GM12865 (cell line): Measurements from ENCODE around the gene SERPINB1.

ENCODE experiments used
- DNase-seq: peaks from one replicate; pipeline ENCODE4 v3.0.0; 2010; ENCODE audit warnings: low read depth
- H3K4me3 ChIP-seq: 2 replicates; pipeline ENCODE4 v1.5.1; 2011; ENCODE audit warnings: mild to moderate bottlenecking, low read depth, low read length, control low read depth
- TF ChIP-seq, protein P1 (sequence below): IDR thresholded peaks from 2 replicates; pipeline ENCODE4 v1.5.1; 2011; ENCODE audit warnings: low read length, control low read depth, low read depth, inconsistent platforms; ENCODE audit not compliant: insufficient read depth; ENCODE audit errors: missing control alignments

Gene SERPINB1

DNA sequence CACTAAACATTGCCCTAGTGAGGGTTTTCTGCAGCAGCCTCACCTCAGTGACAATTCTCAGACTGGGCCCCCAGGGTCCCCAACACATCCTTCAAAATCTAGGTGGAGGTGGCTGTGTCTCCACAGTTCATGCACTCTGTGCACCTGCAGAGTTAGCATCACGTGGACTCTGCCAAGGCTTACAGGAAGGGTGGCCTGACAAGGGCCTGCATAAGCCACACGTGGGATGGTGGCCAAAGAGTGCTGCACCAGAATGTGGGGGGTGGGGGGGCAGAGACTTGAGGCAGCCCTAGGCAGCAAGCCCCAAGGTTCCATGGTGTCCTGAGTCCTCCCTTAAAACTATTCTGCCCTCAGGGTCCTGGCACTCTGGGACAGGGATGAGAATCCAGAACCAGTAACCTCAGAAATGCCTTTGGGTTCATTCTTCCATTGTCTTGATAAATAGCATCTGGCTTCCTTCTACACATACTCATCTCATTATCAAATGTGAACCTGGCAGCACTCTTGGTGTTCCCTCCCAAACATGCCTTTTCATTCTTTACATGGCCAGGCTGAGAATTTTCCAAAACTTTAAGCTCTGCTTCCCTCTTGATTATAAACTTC is 1.6 kb upstream of the SERPINB1 start:
- no peak for DNase-seq
- H3K4me3 ChIP-seq = no peak overlapping the region
- TF ChIP-seq, protein P1, sequence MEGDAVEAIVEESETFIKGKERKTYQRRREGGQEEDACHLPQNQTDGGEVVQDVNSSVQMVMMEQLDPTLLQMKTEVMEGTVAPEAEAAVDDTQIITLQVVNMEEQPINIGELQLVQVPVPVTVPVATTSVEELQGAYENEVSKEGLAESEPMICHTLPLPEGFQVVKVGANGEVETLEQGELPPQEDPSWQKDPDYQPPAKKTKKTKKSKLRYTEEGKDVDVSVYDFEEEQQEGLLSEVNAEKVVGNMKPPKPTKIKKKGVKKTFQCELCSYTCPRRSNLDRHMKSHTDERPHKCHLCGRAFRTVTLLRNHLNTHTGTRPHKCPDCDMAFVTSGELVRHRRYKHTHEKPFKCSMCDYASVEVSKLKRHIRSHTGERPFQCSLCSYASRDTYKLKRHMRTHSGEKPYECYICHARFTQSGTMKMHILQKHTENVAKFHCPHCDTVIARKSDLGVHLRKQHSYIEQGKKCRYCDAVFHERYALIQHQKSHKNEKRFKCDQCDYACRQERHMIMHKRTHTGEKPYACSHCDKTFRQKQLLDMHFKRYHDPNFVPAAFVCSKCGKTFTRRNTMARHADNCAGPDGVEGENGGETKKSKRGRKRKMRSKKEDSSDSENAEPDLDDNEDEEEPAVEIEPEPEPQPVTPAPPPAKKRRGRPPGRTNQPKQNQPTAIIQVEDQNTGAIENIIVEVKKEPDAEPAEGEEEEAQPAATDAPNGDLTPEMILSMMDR = no peak

DNA sequence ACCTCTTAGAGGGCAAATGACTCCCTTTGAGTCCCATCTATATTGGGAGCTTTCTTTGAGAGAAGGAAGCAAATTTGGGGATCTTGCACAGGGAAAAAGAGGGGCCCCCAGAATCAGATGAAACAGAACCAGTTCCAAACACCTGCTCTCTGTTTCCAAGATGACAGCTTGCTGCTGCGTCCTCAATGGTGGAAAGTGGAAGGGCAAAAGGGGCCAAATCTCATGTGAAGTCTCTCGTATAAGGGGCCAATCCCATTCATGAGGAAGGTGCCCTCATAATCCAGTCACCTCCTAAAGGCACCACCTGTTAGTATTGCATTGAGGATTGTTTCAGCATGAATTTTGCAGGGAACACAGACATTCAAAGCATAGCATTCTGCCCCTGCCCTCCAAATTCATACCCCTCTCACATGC is 483 bp upstream of the SERPINB1 start:
- peak overlapping the region; percentile 46 for H3K4me3 ChIP-seq
- no peak for DNase-seq
- TF ChIP-seq, protein P1 = no peak

DNA sequence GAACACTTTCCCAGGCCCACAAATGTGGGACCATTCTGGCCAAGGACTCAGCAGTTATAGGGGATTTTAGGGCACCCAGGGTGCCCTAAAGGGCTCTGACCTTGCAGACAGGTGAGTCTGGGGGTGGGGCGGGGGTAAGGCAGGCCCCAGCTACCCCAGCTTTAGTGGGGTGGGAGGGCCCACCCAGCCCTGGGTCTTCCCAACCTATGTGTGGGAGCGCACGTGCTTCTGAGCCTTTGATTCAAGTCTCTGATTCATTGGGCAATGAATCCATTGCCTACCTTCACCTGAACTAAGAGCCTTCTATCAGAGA is 958 bp downstream of the SERPINB1 start:
- TF ChIP-seq, protein P1 = no peak
- H3K4me3 ChIP-seq = no peak overlapping the region
- no peak for DNase-seq

- DNase-seq = no peak
- TF ChIP-seq, protein P1 = no peak
- no peak overlapping the region for H3K4me3 ChIP-seq
Measured at GRCh38 chr6:2839982-2840748, 1.5 kb downstream of the SERPINB1 start.

- H3K4me3 ChIP-seq = no peak overlapping the region
- no peak for DNase-seq
- TF ChIP-seq, protein P1 = no peak
Measured at GRCh38 chr6:2839195-2839981, 2.3 kb downstream of the SERPINB1 start.

DNA sequence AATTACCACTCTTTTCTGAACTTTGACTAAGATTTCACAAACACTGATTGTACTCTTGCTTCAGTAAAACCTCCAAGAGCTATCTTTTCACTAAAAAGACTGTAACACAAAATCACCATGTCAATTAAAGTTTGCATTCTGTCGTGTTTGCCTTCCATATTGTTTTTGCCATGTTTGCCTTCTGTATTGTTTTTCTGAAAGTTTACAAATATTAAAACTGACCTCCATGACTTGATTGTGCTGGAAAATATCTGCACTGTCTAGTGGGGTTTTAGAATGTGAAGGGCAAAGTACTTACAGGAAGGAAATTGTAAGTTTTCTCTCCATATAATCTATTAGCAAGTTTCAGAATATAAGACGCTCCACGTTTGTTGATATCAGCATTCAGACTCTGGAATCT is 3.4 kb downstream of the SERPINB1 start:
- no peak for DNase-seq
- TF ChIP-seq, protein P1 = no peak
- H3K4me3 ChIP-seq = no peak overlapping the region

DNA sequence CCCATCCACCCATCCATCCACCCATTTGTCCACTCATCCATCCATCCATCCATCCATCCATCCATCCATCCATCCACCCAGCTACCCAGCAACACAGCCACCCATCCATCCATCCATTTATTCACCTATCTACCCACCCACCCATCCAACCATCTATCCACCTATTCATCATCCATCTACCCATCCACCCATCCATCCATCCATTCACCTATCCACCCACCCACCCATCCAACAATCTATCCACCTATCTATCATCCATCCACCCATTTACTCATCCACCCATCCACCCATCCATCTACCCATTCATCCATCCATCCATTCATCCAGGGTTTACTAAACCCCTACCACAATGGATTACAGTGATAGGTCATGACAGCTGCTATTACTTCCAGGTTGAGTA is 7.4 kb downstream of the SERPINB1 start:
- TF ChIP-seq, protein P1 = no peak
- H3K4me3 ChIP-seq = no peak overlapping the region
- DNase-seq = no peak
